ENCODE data around the gene ITPR2. TPM values are rescaled to one million over a fixed set of nuclear protein-coding genes. Genes with fewer than 3 reads are reported as not detected.
A peak's percentile ranks its signal among the peaks of the same experiment; 100 is the strongest.

Gene ITPR2
- total RNA-seq, 1 donor from 2014 or later: 48.1 TPM

DNA sequence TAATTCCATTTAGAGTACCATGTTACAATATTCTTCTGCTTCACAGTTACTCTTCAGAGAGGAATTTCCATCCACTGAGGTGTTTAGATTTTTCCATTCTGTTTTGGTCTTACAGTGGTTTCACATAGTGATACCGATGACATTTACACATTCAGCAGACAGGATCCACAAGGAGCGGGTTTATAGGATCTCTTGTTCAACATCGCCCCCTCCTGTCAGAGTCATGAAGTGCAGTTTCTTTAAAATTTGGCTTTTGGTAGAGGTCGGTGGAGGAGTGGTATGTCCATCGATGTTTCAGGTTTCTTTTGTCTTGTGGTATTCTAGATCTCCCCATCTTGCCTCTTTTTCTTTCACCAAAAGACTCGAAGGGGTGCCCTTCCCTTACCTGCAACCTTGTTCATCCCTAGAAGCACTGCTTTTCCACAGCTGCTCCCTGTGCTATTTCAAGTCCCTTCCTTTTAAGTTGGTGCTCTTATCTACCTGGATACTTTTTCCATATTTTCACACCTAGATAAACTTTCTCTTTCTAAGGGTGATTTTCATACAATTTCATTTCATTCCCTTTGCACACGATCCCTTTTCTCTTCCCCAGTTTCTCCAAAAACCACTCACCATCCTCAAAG, 181.3 kb downstream of the ITPR2 start:
- H3K27me3 ChIP-seq: no peaks in the 10 kb centered on the region
- TF ChIP-seq POLR2AphosphoS5 (IDR thresholded peaks at IDR 0.05; ENCODE audit: insufficient read depth in 1 of 2, low read depth in 1 of 2): no peak
- no peak for TF ChIP-seq POLR2A (IDR thresholded peaks at IDR 0.05)
- TF ChIP-seq, protein P1, sequence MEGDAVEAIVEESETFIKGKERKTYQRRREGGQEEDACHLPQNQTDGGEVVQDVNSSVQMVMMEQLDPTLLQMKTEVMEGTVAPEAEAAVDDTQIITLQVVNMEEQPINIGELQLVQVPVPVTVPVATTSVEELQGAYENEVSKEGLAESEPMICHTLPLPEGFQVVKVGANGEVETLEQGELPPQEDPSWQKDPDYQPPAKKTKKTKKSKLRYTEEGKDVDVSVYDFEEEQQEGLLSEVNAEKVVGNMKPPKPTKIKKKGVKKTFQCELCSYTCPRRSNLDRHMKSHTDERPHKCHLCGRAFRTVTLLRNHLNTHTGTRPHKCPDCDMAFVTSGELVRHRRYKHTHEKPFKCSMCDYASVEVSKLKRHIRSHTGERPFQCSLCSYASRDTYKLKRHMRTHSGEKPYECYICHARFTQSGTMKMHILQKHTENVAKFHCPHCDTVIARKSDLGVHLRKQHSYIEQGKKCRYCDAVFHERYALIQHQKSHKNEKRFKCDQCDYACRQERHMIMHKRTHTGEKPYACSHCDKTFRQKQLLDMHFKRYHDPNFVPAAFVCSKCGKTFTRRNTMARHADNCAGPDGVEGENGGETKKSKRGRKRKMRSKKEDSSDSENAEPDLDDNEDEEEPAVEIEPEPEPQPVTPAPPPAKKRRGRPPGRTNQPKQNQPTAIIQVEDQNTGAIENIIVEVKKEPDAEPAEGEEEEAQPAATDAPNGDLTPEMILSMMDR (IDR thresholded peaks at IDR 0.05): peak; percentile 28 to 73 (median 43)
- peaks cover 7% of the 10 kb centered on the region for H3K9me3 ChIP-seq
- no peak overlapping the region for H3K27ac ChIP-seq
- H3K4me3 ChIP-seq: no peak overlapping the region
- DNase-seq (ENCODE audit: extremely low spot score in 2 of 2): no peak
- intact Hi-C loops (cut with DNase I): loop anchor here (10.0 kb wide), 1 partner anchor 557 kb away; no protein-coding TSS in a partner anchor
- peaks cover 0 to 6% of the 10 kb centered on the region in 2 donors for H3K36me3 ChIP-seq
- no peaks in the 10 kb centered on the region for H3K4me1 ChIP-seq

DNA sequence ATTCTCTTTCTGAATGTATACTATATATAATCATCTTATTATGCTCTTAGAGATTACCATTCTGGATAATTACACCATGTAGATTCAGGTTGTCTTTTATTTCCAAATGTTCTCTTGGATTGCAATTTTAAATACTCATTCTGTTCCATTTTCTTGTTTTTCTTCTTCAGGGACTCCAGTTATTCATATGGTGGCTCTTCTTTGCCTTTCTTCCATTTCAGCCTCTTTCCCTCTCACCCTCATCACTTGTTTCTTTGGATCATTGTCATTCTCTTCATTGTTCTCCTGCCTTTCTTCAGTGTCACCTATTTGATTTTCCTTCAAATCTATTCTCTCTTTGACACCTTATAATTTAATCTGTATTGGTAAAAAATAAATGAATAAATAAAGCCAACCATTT, 182.0 kb downstream of the ITPR2 start:
- TF ChIP-seq, protein P1 (IDR thresholded peaks at IDR 0.05): no peak
- TF ChIP-seq POLR2A (IDR thresholded peaks at IDR 0.05): no peak
- no peak for TF ChIP-seq POLR2AphosphoS5 (IDR thresholded peaks at IDR 0.05; ENCODE audit: insufficient read depth in 1 of 2, low read depth in 1 of 2)
- no peaks in the 10 kb centered on the region for H3K4me1 ChIP-seq
- intact Hi-C loops (cut with DNase I): loop anchor here (10.0 kb wide), 1 partner anchor 556 kb away; no protein-coding TSS in a partner anchor
- no peak overlapping the region for H3K4me3 ChIP-seq
- H3K36me3 ChIP-seq: peaks cover 0 to 6% of the 10 kb centered on the region in 2 donors
- H3K9me3 ChIP-seq: peaks cover 7% of the 10 kb centered on the region
- H3K27me3 ChIP-seq: no peaks in the 10 kb centered on the region
- no peak for DNase-seq (ENCODE audit: extremely low spot score in 2 of 2)
- no peak overlapping the region for H3K27ac ChIP-seq

DNA sequence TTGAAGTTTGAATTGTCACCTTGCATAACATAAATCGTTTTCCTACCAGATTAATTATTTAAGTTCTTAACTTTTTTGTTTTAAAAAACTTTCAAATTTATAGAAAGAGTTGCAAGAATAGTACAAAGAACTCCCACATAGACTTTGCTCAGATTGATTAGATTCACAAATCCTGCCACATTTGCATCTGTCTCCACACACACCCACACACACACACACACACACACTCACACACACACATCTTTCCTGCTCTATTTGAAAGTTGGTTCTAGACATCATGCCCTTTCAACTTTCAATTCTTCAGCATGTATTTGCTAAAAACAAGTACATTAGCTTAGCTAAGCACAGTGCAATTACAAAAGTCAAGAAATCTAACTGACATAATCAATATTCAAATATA, 184.0 kb downstream of the ITPR2 start:
- Histone ChIP-seq H3K4me1 (no peaks in the 10 kb centered on the region), H3K27me3 (no peaks in the 10 kb centered on the region), H3K9me3 (peaks cover 7% of the 10 kb centered on the region), H3K4me3 (no peak overlapping the region), H3K27ac (no peak overlapping the region), H3K36me3 (no peaks in the 10 kb centered on the region)
- no peak for TF ChIP-seq POLR2A (IDR thresholded peaks at IDR 0.05)
- no peak for TF ChIP-seq POLR2AphosphoS5 (IDR thresholded peaks at IDR 0.05; ENCODE audit: insufficient read depth in 1 of 2, low read depth in 1 of 2)
- TF ChIP-seq, protein P1 (IDR thresholded peaks at IDR 0.05): no peak
- DNase-seq (ENCODE audit: extremely low spot score in 2 of 2): no peak
- intact Hi-C loops (cut with DNase I): no loop called here

DNA sequence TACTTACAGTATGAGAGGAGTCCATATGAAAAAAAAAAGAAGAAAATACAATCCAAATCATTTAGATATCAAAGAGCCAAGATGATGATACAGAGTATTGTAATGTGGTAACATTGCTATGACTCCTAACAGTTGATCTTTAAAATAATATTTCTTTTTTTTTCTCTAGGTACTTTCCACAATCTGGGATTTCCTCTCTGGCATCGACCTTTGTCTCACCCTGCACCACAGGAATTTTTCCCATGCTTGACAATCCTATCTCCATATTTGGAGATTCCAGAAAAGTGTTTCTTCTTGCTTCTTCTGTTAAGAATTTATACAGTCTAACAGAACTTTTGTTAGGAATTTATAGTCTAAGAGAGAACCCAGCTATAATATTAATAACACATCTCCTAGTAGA, 184.4 kb downstream of the ITPR2 start:
- no peak for DNase-seq (ENCODE audit: extremely low spot score in 2 of 2)
- Histone ChIP-seq H3K27me3 (no peaks in the 10 kb centered on the region), H3K27ac (no peak overlapping the region), H3K36me3 (no peaks in the 10 kb centered on the region), H3K9me3 (peaks cover 7% of the 10 kb centered on the region), H3K4me3 (no peak overlapping the region), H3K4me1 (no peaks in the 10 kb centered on the region)
- intact Hi-C loops (cut with DNase I): no loop called here
- TF ChIP-seq, protein P1 (IDR thresholded peaks at IDR 0.05): no peak
- TF ChIP-seq POLR2A (IDR thresholded peaks at IDR 0.05): no peak
- TF ChIP-seq POLR2AphosphoS5 (IDR thresholded peaks at IDR 0.05; ENCODE audit: insufficient read depth in 1 of 2, low read depth in 1 of 2): no peak

DNA sequence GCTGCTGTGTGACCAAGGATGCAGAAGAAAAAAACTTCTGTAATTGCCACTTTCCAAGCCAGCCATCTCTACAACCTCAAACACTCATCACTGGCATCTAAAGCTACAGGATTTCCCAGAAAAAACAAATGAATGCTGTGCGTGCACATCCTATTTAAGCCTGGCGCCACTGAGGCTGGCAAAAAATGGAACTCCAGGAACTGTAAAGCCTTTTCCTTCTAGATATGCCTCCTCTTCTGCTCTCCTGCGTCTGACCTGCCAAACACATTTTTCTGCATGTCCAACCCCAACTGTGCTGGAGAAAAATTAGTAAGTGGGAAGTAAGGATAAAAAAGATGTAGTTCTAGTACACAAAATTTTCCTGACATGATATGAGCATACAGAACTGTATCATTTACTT, 184.9 kb downstream of the ITPR2 start:
- DNase-seq (ENCODE audit: extremely low spot score in 2 of 2): no peak
- TF ChIP-seq POLR2AphosphoS5 (IDR thresholded peaks at IDR 0.05; ENCODE audit: insufficient read depth in 1 of 2, low read depth in 1 of 2) (no peak), POLR2A (IDR thresholded peaks at IDR 0.05) (no peak)
- TF ChIP-seq, protein P1 (IDR thresholded peaks at IDR 0.05): no peak
- no peak overlapping the region for H3K27ac ChIP-seq
- intact Hi-C loops (cut with DNase I): no loop called here
- H3K9me3 ChIP-seq: peaks cover 7% of the 10 kb centered on the region
- no peaks in the 10 kb centered on the region for H3K36me3 ChIP-seq
- H3K4me3 ChIP-seq: no peak overlapping the region
- H3K4me1 ChIP-seq: no peaks in the 10 kb centered on the region
- no peaks in the 10 kb centered on the region for H3K27me3 ChIP-seq
